OCI-LY3 (cell line): ENCODE measurements around the gene CCDC187.

Experiments
- CTCF ChIP-seq: fragments of 200-600, 300-600 bp; sonication (generic); IDR thresholded peaks from 2 replicates; pipeline ENCODE4 v1.5.1; 2014; ENCODE audit warnings: antibody characterized with exemption, low read length, low read depth
- EZH2phosphoT487 ChIP-seq: fragments of 200-600 bp; shearing (Covaris generic); IDR thresholded peaks from 2 replicates; pipeline ENCODE4 v1.6.1; 2018; ENCODE audit warnings: antibody characterized with exemption, mixed run types, low read depth

- no peak for TF ChIP-seq CTCF
- TF ChIP-seq EZH2phosphoT487 = no peak
Measured at GRCh38 chr9:136252281-136252680, 51.6 kb downstream of the CCDC187 start.
